HG03159 (cell line): ENCODE data around the gene IL13.
A peak's percentile ranks its signal among the peaks of the same experiment; 100 is the strongest.
"Not testable (repeated sequence)": the region's sequence is repeated elsewhere in the genome, so short reads cannot be mapped to it uniquely, and the experiment has no call there.

Experiments
- ATAC-seq: cut with Tn5 transposase; IDR thresholded peaks from one replicate; pipeline ENCODE4 v1.9.1; 2021; ENCODE audit warnings: mild to moderate bottlenecking, moderate library complexity; ENCODE audit not compliant: unreplicated experiment

Gene IL13

GRCh38 chr5:132657676-132658380, at the start of gene IL13:
IL13 (plus strand) TSS chr5:132658173; CDS start chr5:132658187, 14 bp downstream.
- ATAC-seq: no peak

- ATAC-seq: no peak
These were observed 46.0 kb upstream of the IL13 start for GRCh38 chr5:132611965-132612364.

GRCh38 chr5:132612846-132613245, 45.1 kb upstream of the IL13 start:
- ATAC-seq: no peak

- ATAC-seq: no peak
These were observed 36.3 kb upstream of the IL13 start for GRCh38 chr5:132621699-132622098.

- ATAC-seq: no peak
These were observed 35.4 kb upstream of the IL13 start for GRCh38 chr5:132622608-132623007.

- ATAC-seq: no peak
These were observed 30.5 kb upstream of the IL13 start for GRCh38 chr5:132627470-132627869.

- no peak for ATAC-seq
These were observed 29.2 kb upstream of the IL13 start for GRCh38 chr5:132628814-132629213.

- peak; percentile 57 for ATAC-seq
These were observed 28.6 kb upstream of the IL13 start for GRCh38 chr5:132629230-132629944.

- ATAC-seq: not testable (repeated sequence)
These were observed 24.4 kb upstream of the IL13 start for GRCh38 chr5:132633587-132633986.

- peak; percentile 48 for ATAC-seq
These were observed 22.1 kb upstream of the IL13 start for GRCh38 chr5:132635873-132636272.

GRCh38 chr5:132637241-132637640, 20.7 kb upstream of the IL13 start:
- ATAC-seq: no peak

- peak; percentile 56 for ATAC-seq
These were observed 18.3 kb upstream of the IL13 start for GRCh38 chr5:132639706-132640130.

- ATAC-seq: no peak
These were observed 17.4 kb upstream of the IL13 start for GRCh38 chr5:132640613-132641012.

GRCh38 chr5:132641241-132641723, 16.7 kb upstream of the IL13 start:
- no peak for ATAC-seq

- no peak for ATAC-seq
These were observed 16.1 kb upstream of the IL13 start for GRCh38 chr5:132641841-132642240.

- no peak for ATAC-seq
These were observed 13.8 kb upstream of the IL13 start for GRCh38 chr5:132644177-132644576.

- no peak for ATAC-seq
These were observed 11.2 kb upstream of the IL13 start for GRCh38 chr5:132646583-132647266.

GRCh38 chr5:132647473-132647872, 10.5 kb upstream of the IL13 start:
- ATAC-seq: no peak

GRCh38 chr5:132648355-132648754, 9.6 kb upstream of the IL13 start:
- ATAC-seq: no peak

- ATAC-seq: no peak
These were observed 6.0 kb upstream of the IL13 start for GRCh38 chr5:132651838-132652469.

- no peak for ATAC-seq
These were observed 4.3 kb upstream of the IL13 start for GRCh38 chr5:132653716-132654115.
